GM23338 (cell line): Measurements from ENCODE around the gene ARMC5. TPM values are rescaled to one million over a fixed set of nuclear protein-coding genes. Genes with fewer than 3 reads are reported as not detected.

Experiments used
- CREB1 ChIP-seq: fragments of 250-450 bp; sonication (Bioruptor Pico); IDR thresholded peaks from 2 replicates; pipeline ENCODE4 v1.5.0; 2020; ENCODE audit warnings: low read depth, mild to moderate bottlenecking, moderate library complexity
- JUNB ChIP-seq: IDR thresholded peaks from one replicate; pipeline ENCODE4 v1.6.1; 2016; ENCODE audit warnings: antibody characterized with exemption; ENCODE audit not compliant: unreplicated experiment
- NANOG ChIP-seq: IDR thresholded peaks from 2 replicates; pipeline ENCODE4 v1.6.1; 2016; ENCODE audit warnings: antibody characterized with exemption, borderline replicate concordance
- STAT1 ChIP-seq: IDR thresholded peaks from one replicate; pipeline ENCODE4 v1.6.1; 2016; ENCODE audit warnings: antibody characterized with exemption; ENCODE audit not compliant: unreplicated experiment
- ZNF114 ChIP-seq: fragments of 250-450 bp; sonication (Bioruptor Pico); IDR thresholded peaks from 2 replicates; pipeline ENCODE4 v1.5.0; 2020; ENCODE audit warnings: mild to moderate bottlenecking, moderate library complexity
- ZNF331 ChIP-seq: fragments of 250-450 bp; sonication (Bioruptor Pico); IDR thresholded peaks from 2 replicates; pipeline ENCODE4 v1.5.0; 2020; ENCODE audit warnings: low read depth, mild to moderate bottlenecking, moderate library complexity
- ZNF462 ChIP-seq: fragments of 250-450 bp; sonication (Bioruptor Pico); IDR thresholded peaks from 2 replicates; pipeline ENCODE4 v1.5.0; 2020; ENCODE audit warnings: mild to moderate bottlenecking, moderate library complexity
- polyA plus RNA-seq: library from polyadenylated mRNA; unstranded; fragments of >200 nt; fragmentation: Nextera tagmentation; extraction: Ambion mirVana; gene quantifications from 2 replicates; pipeline ENCODE4 v1.2.1, GENCODE V29; 2016
- total RNA-seq: library from RNA; depleted of rRNA; stranded (reverse); fragments of >200 nt; shearing (Covaris generic); gene quantifications from 2 replicates; pipeline ENCODE4 v1.2.3, GENCODE V29; 2014
- TF ChIP-seq, protein P1 (sequence below): IDR thresholded peaks from 2 replicates; pipeline ENCODE4 v1.6.1; 2016; ENCODE audit warnings: antibody characterized with exemption

The ARMC5 gene
- total and polyA plus RNA-seq, 2 experiments from 2014 or later: 5.9 to 11.3 TPM

GRCh38 chr16:31456988-31457360, 2.3 kb upstream of the ARMC5 start (continued):
- TF ChIP-seq ZNF462 (CRISPR knock-in tag): no peak
- no peak for TF ChIP-seq ZNF114 (CRISPR knock-in tag)
- TF ChIP-seq, protein P1, sequence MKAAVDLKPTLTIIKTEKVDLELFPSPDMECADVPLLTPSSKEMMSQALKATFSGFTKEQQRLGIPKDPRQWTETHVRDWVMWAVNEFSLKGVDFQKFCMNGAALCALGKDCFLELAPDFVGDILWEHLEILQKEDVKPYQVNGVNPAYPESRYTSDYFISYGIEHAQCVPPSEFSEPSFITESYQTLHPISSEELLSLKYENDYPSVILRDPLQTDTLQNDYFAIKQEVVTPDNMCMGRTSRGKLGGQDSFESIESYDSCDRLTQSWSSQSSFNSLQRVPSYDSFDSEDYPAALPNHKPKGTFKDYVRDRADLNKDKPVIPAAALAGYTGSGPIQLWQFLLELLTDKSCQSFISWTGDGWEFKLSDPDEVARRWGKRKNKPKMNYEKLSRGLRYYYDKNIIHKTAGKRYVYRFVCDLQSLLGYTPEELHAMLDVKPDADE: no peak
- TF ChIP-seq ZNF331: no peak
- no peak for TF ChIP-seq JUNB
- TF ChIP-seq NANOG: no peak
- no peak for TF ChIP-seq CREB1 (CRISPR knock-in tag)
- no peak for TF ChIP-seq STAT1
